CD4-positive, alpha-beta memory T cell (primary cell): ENCODE data around the gene UTS2R. TPM values are rescaled to one million over a fixed set of nuclear protein-coding genes. Genes with fewer than 3 reads are reported as not detected.
A peak's percentile ranks its signal among the peaks of the same experiment; 100 is the strongest.

ENCODE experiments used
- CTCF ChIA-PET: fragments of 350-600 bp; sonication (Branson Sonifier 250); formaldehyde crosslinking; loops from one replicate; lab custom pipeline; 2021; ENCODE audit warnings: inconsistent platforms; ENCODE audit not compliant: partially characterized antibody; lab: Charles Lee
- POLR2A ChIA-PET: fragments of 350-600 bp; sonication (Branson Sonifier 250); formaldehyde crosslinking; loops from one replicate; lab custom pipeline; 2021; ENCODE audit not compliant: partially characterized antibody; lab: Charles Lee
- DNase-seq, 5 donors: peaks; one replicate each; pipeline versions ENCODE4 v3.0.0 to v3.0.0-alpha.2; 2020 to 2022; ENCODE audit warnings: mixed read lengths in 1 of 5
- H3K27ac ChIP-seq: one replicate; pipeline ENCODE4 v1.7.0; 2013; ENCODE audit warnings: low read depth, low read length
- H3K27me3 ChIP-seq: 2 replicates; pipeline ENCODE4 v1.7.0; 2013; ENCODE audit warnings: mild to moderate bottlenecking, low read length, moderate library complexity; ENCODE audit not compliant: insufficient read depth
- H3K36me3 ChIP-seq: 2 replicates; pipeline ENCODE4 v1.7.0; 2013; ENCODE audit warnings: mild to moderate bottlenecking, low read length, moderate library complexity; ENCODE audit not compliant: insufficient read depth
- H3K4me1 ChIP-seq: 2 replicates; pipeline ENCODE4 v1.7.0; 2013; ENCODE audit warnings: mild to moderate bottlenecking, low read length, moderate library complexity; ENCODE audit not compliant: insufficient read depth
- H3K4me3 ChIP-seq, 2 donors: one replicate each; pipeline ENCODE4 v1.7.0; 2013; ENCODE audit warnings: low read length in 2 of 2, mild to moderate bottlenecking in 1 of 2
- H3K9me3 ChIP-seq, 2 donors: one replicate each; pipeline ENCODE4 v1.7.0; 2013; ENCODE audit warnings: low read length in 2 of 2, control low read depth in 1 of 2; ENCODE audit not compliant: control insufficient read depth in 1 of 2
- H3K27ac Mint-ChIP-seq, 7 donors: one replicate each; pipeline ENCODE4 v1.8.0; 2020 to 2021; ENCODE audit warnings: mixed read lengths in 7 of 7, mild to moderate bottlenecking in 6 of 7, inconsistent platforms in 3 of 7, moderate library complexity in 3 of 7
- H3K27me3 Mint-ChIP-seq, 2 donors: one replicate each; pipeline ENCODE4 v1.8.0; 2020 to 2021; ENCODE audit warnings: mixed read lengths in 2 of 2
- H3K36me3 Mint-ChIP-seq, 2 donors: one replicate each; pipeline ENCODE4 v1.8.0; 2020 to 2021; ENCODE audit warnings: mixed read lengths in 2 of 2, inconsistent platforms in 1 of 2, mild to moderate bottlenecking in 1 of 2
- H3K4me1 Mint-ChIP-seq, 4 donors: one replicate each; pipeline ENCODE4 v1.8.0; 2020 to 2021; ENCODE audit warnings: mixed read lengths in 4 of 4, mild to moderate bottlenecking in 1 of 4
- H3K4me3 Mint-ChIP-seq, 8 donors: one replicate each; pipeline ENCODE4 v1.8.0; 2020 to 2021; ENCODE audit warnings: mixed read lengths in 8 of 8, mild to moderate bottlenecking in 7 of 8, moderate library complexity in 6 of 8, inconsistent platforms in 3 of 8
- H3K9me3 Mint-ChIP-seq, 8 donors: one replicate each; pipeline ENCODE4 v1.8.0; 2020 to 2021; ENCODE audit warnings: mixed read lengths in 8 of 8, mild to moderate bottlenecking in 5 of 8, inconsistent platforms in 3 of 8, moderate library complexity in 1 of 8
- intact Hi-C: fragments of 100-400 bp; cut with micrococcal nuclease; formaldehyde crosslinking; loops from one replicate; pipeline ENCODE4 v1.15.1; 2023
- polyA plus RNA-seq, 2 donors: library from polyadenylated mRNA; unstranded; fragments of 300-500 nt; fragmentation: Illumina TruSeq; gene quantifications; one replicate each; pipeline ENCODE4 v1.2.3, GENCODE V29; 2021
- total RNA-seq, 2 experiments: library from RNA; stranded (reverse); gene quantifications; one replicate each; pipeline ENCODE4 v1.2.3, GENCODE V29; 2021

The UTS2R gene
- total and polyA plus RNA-seq, 4 experiments from 2014 or later = not detected

DNA sequence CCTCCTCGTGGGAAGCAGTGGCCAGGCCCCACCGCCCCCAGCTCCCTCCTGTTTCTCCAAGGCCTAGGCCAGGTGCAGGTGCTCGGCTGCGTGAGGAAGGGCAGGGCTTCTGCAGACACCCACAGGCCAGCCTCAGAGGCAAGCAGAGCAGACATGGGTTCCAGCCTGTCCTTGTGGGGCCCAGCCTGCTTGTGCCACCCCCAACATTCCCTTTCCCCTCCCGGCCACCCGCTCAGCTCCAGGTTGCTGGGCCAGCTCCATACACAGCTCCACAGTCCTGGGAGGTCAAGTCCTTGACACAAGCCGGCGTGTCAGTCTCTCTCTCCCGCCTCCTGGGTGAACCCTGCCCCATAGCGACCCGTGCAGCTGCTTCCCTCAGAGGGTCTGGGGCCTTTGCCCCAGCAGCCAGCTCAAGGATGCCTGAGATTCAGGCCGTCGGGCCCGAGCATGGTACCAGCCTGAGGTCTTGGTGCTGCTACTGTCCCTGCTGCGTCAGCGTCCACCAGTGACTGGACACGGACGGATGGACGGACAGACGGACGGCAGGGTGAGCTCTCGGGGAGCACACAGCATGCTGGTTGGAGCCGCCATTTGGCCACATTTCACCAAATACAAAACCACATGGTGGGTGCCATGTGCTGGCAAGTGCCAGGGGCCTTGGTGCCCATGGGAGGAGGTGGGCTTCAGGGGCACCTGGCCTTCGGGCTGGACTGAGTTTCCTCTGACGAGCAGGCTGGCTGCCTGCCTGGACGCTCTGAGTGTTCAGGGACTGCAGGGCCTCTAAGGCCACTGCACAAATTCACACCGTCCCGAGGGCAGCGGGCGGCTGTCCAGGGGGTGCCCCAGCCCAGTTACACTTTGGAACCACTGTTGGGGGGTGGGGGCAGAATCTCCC is 46.0 kb upstream of the UTS2R start:
- peak in 1 of 5 donors; percentile 30 for DNase-seq
- H3K9me3 ChIP-seq = no peaks in the 10 kb centered on the region
- peak overlapping the region in 3 of 7 donors; percentile 30 to 87 (median 76) for H3K27ac Mint-ChIP-seq
- H3K4me3 Mint-ChIP-seq = no peak overlapping the region
- no peak overlapping the region for H3K27ac ChIP-seq
- peaks cover 0 to 3% of the 10 kb centered on the region in 2 donors for H3K36me3 Mint-ChIP-seq
- CTCF ChIA-PET = interaction anchor here (1.0 to 4.2 kb wide), 4 partner anchors 9 to 119 kb away, joined by 3 to 17 read pairs (median 4); no protein-coding TSS in a partner anchor
- H3K36me3 ChIP-seq = no peaks in the 10 kb centered on the region
- POLR2A ChIA-PET = interaction anchor here (1.1 to 1.6 kb wide), 3 partner anchors 9 to 24 kb away, joined by 3 to 5 read pairs (median 4); no protein-coding TSS in a partner anchor
- intact Hi-C loops = no loop called here
- H3K4me1 ChIP-seq = peaks cover 26% of the 10 kb centered on the region
- H3K9me3 Mint-ChIP-seq = no peaks in the 10 kb centered on the region
- H3K4me1 Mint-ChIP-seq = peaks cover 6 to 21% (median 14%) of the 10 kb centered on the region in 4 donors
- peaks cover 0 to 2% of the 10 kb centered on the region in 2 donors for H3K27me3 Mint-ChIP-seq
- H3K27me3 ChIP-seq = no peaks in the 10 kb centered on the region
- H3K4me3 ChIP-seq = no peak overlapping the region

DNA sequence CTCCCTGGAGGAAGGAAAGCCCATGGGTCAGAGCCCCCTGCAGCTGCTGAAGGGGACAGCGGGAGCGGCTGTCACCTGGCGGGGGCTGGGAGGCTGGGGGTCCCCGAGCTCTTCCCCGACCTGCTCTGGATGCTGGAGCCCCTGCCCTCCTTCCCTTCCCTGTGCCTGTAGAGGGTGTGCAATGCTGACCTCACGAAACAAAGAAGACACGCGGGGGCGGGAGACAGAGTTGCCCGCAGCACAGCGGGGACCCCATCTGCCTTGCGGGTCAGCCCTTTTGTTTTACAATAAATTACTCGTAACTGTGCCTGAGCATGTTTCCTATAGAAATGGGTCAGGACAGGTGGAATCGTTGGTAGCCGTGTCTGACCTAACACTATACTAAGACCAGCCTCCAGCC is 44.3 kb upstream of the UTS2R start:
- H3K9me3 ChIP-seq = no peaks in the 10 kb centered on the region
- no peak for DNase-seq
- H3K36me3 Mint-ChIP-seq = no peaks in the 10 kb centered on the region
- no peaks in the 10 kb centered on the region for H3K27me3 ChIP-seq
- ChIA-PET POLR2A (no interaction called here), CTCF (no interaction called here)
- no peaks in the 10 kb centered on the region for H3K27me3 Mint-ChIP-seq
- H3K36me3 ChIP-seq = no peaks in the 10 kb centered on the region
- no peaks in the 10 kb centered on the region for H3K9me3 Mint-ChIP-seq
- H3K4me3 Mint-ChIP-seq = no peak overlapping the region
- peaks cover 11% of the 10 kb centered on the region for H3K4me1 ChIP-seq
- no peak overlapping the region for H3K27ac ChIP-seq
- H3K27ac Mint-ChIP-seq = peak overlapping the region in 1 of 7 donors; percentile 19
- intact Hi-C loops = no loop called here
- H3K4me1 Mint-ChIP-seq = peaks cover 3 to 11% (median 8%) of the 10 kb centered on the region in 4 donors
- no peak overlapping the region for H3K4me3 ChIP-seq

DNA sequence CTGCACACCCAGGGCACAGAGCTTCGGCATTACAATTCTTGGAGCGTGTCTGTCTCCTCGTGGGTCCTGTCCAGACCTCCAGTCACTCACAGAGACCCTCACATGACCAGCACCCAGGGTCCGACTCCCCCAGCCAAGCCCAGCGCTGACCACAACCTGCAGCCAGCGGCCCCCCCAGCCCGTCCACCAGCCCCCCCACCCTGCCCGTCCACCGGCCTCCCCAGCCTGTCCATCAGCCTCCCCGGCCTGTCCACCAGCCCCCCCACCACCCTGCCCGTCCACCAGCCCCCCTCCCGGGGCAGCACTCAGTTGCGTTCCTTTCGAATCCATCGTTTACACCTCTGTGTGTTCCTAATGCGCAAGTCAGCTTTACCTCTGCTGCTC is 43.8 kb upstream of the UTS2R start:
- Histone ChIP-seq H3K27ac (no peak overlapping the region), H3K4me3 (no peak overlapping the region), H3K27me3 (no peaks in the 10 kb centered on the region), H3K9me3 (no peaks in the 10 kb centered on the region), H3K4me1 (peaks cover 15% of the 10 kb centered on the region), H3K36me3 (no peaks in the 10 kb centered on the region)
- H3K4me3 Mint-ChIP-seq = no peak overlapping the region
- no peaks in the 10 kb centered on the region for H3K36me3 Mint-ChIP-seq
- H3K27me3 Mint-ChIP-seq = no peaks in the 10 kb centered on the region
- no peaks in the 10 kb centered on the region for H3K9me3 Mint-ChIP-seq
- POLR2A ChIA-PET = interaction anchor here (0.9 kb wide), 1 partner anchor 13 kb away, joined by 3 read pairs; no protein-coding TSS in a partner anchor
- DNase-seq = no peak
- CTCF ChIA-PET = no interaction called here
- H3K4me1 Mint-ChIP-seq = peaks cover 5 to 15% (median 11%) of the 10 kb centered on the region in 4 donors
- H3K27ac Mint-ChIP-seq = peak overlapping the region in 1 of 7 donors; percentile 19
- intact Hi-C loops = no loop called here

DNA sequence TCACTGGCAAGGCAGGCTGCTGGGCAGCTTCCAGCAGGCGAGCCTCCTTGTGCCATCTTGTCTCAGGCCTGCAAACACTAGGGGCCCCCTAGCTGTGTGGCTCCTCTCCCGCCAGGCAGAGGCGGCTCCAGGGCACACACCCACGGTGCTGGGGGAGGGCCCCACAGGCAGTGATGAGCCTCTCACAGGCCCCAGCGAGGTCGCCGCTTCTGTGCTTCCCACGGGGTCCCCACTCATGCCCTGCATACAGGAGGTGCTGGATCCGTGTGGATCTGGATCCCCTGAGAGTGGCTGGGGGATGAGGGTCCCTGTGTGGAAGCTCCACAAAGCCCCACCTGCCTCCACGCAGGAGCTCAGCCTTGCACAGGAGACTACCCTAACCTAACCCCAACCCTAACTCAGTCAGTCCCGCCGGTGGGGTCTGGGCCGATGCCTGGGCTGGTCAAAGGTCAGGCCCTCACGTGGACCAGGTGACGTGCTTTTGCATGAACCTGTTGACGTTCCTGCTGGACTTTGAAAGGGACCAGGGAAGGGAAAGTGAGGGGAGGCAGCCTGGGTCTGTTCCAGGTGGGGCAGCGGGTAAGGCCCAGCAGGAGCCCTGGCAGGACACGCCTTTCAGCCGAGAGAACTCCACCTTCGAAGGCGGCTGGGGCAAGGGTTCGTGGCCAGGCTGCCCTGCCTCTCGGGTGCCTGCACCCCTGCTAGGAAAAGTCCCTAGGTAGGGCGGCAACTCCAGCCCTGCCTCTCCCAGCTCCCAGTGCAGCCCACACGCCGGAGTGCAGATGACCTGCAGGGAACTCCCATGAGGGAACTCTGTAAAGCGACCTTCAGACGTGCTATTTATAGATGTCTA is 43.2 kb upstream of the UTS2R start:
- Histone ChIP-seq H3K27ac (no peak overlapping the region), H3K4me1 (peaks cover 18% of the 10 kb centered on the region), H3K4me3 (no peak overlapping the region), H3K9me3 (no peaks in the 10 kb centered on the region), H3K27me3 (no peaks in the 10 kb centered on the region), H3K36me3 (no peaks in the 10 kb centered on the region)
- ChIA-PET CTCF (no interaction called here), POLR2A (interaction anchor here (0.9 kb wide), 1 partner anchor 13 kb away, joined by 3 read pairs; no protein-coding TSS in a partner anchor)
- no peak for DNase-seq
- H3K27ac Mint-ChIP-seq = no peak overlapping the region
- no peak overlapping the region for H3K4me3 Mint-ChIP-seq
- H3K4me1 Mint-ChIP-seq = peaks cover 8 to 20% (median 15%) of the 10 kb centered on the region in 4 donors
- no peaks in the 10 kb centered on the region for H3K9me3 Mint-ChIP-seq
- no peaks in the 10 kb centered on the region for H3K36me3 Mint-ChIP-seq
- intact Hi-C loops = no loop called here
- H3K27me3 Mint-ChIP-seq = no peaks in the 10 kb centered on the region

DNA sequence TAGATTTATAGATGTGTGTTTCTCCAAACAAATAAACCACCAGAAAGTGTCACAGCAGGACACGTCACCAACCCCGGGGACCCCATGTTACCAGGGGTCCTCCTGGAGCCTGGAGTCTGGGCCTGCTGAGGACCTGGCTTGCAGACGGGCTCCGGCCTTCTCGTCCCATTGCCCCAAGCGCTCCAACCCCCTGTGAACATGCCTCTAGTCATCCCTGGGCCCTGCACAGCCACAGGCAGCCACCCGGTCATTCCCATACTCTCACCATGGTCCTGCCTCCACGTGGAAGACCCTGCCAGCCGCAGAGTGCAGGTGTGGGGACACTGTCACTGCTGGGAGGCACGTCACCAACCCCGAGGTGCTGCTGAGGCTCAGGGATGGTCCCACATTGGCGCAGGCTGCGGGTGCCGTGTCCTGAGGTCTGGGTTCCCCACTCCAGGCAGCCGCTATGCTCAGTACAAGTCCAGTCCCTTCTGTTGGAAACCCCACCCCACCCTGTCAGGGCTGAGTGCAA is 42.5 kb upstream of the UTS2R start:
- Histone ChIP-seq H3K27ac (no peak overlapping the region), H3K4me1 (peaks cover 19% of the 10 kb centered on the region), H3K9me3 (no peaks in the 10 kb centered on the region), H3K27me3 (no peaks in the 10 kb centered on the region), H3K36me3 (no peaks in the 10 kb centered on the region), H3K4me3 (no peak overlapping the region)
- intact Hi-C loops = no loop called here
- ChIA-PET CTCF (no interaction called here), POLR2A (no interaction called here)
- DNase-seq = no peak
- no peaks in the 10 kb centered on the region for H3K9me3 Mint-ChIP-seq
- H3K27ac Mint-ChIP-seq = no peak overlapping the region
- peaks cover 8 to 20% (median 15%) of the 10 kb centered on the region in 4 donors for H3K4me1 Mint-ChIP-seq
- H3K27me3 Mint-ChIP-seq = no peaks in the 10 kb centered on the region
- H3K36me3 Mint-ChIP-seq = no peaks in the 10 kb centered on the region
- H3K4me3 Mint-ChIP-seq = no peak overlapping the region

DNA sequence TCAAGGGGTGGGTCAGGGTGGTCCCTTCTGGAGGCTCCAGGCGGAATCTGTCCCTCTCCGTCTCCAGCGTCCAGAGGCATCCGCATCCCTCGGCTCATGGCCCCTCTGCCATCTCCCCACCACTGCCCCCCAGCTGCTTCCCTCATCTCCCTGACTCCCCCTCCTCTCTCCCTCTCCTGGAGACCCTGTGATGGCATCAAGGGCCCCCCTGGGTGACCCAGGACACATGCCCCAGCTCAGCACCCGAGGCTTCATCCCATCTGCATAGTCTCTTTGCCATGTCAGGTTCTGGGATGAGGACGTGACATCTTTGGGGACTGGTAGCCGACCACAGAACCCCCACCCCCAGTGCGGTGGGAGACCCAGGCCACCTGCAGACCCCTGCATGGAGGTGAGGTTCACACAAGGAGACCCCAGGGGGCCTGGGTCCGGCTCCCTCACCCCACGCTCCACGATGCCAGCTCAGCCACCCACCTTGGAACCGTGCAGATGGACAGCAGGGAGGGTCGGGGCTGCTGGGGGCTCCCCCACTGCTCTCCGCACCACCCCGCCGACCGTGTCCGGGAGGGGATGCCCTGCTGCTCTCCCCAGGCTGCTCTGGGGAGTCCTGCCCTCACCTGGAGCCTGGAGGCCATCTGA is 41.8 kb upstream of the UTS2R start:
- Histone ChIP-seq H3K9me3 (no peaks in the 10 kb centered on the region), H3K4me1 (peaks cover 24% of the 10 kb centered on the region), H3K36me3 (no peaks in the 10 kb centered on the region), H3K27me3 (no peaks in the 10 kb centered on the region), H3K27ac (no peak overlapping the region), H3K4me3 (no peak overlapping the region)
- no peak for DNase-seq
- Mint-ChIP-seq H3K27me3 (no peaks in the 10 kb centered on the region), H3K9me3 (no peaks in the 10 kb centered on the region), H3K27ac (no peak overlapping the region), H3K4me3 (no peak overlapping the region), H3K36me3 (no peaks in the 10 kb centered on the region), H3K4me1 (peaks cover 7 to 18% (median 14%) of the 10 kb centered on the region in 4 donors)
- ChIA-PET POLR2A (no interaction called here), CTCF (no interaction called here)
- intact Hi-C loops = no loop called here
